Effector memory CD8-positive, alpha-beta T cell (primary cell): ENCODE results near the gene SEPTIN7.

Source experiments
- ATAC-seq: fragments of 150-1000 bp; cut with Tn5 transposase; replicated peaks from 2 replicates; pipeline ENCODE4 v1.10.0; 2021; ENCODE audit warnings: mild to moderate bottlenecking, moderate library complexity
- DNase-seq, 3 experiments: peaks; one replicate each; pipeline ENCODE4 v3.0.0; 2021
- H3K27ac Mint-ChIP-seq, 2 donors: one replicate each; pipeline ENCODE4 v1.8.0; 2022; ENCODE audit warnings: mild to moderate bottlenecking in 2 of 2, mixed read lengths in 2 of 2, moderate library complexity in 2 of 2
- H3K27me3 Mint-ChIP-seq, 2 donors: one replicate each; pipeline ENCODE4 v1.8.0; 2022; ENCODE audit warnings: mixed read lengths in 2 of 2
- H3K36me3 Mint-ChIP-seq: one replicate; pipeline ENCODE4 v1.8.0; 2022; ENCODE audit warnings: mild to moderate bottlenecking, moderate library complexity, mixed read lengths; ENCODE audit not compliant: insufficient read depth
- H3K4me1 Mint-ChIP-seq, 2 donors: one replicate each; pipeline ENCODE4 v1.8.0; 2022; ENCODE audit warnings: low read depth in 2 of 2, mixed read lengths in 2 of 2
- H3K4me3 Mint-ChIP-seq, 2 donors: one replicate each; pipeline ENCODE4 v1.8.0; 2022; ENCODE audit warnings: mild to moderate bottlenecking in 2 of 2, mixed read lengths in 2 of 2, moderate library complexity in 2 of 2
- H3K9me3 Mint-ChIP-seq, 2 donors: one replicate each; pipeline ENCODE4 v1.8.0; 2022; ENCODE audit warnings: mixed read lengths in 2 of 2

Gene SEPTIN7

GRCh38 chr7:35801392-35802101 is 690 bp downstream of the SEPTIN7 start:
- H3K9me3 Mint-ChIP-seq, result no peaks in the 10 kb centered on the region
- peaks cover 38 to 51% of the 10 kb centered on the region in 2 donors for H3K4me1 Mint-ChIP-seq
- peaks cover 40% of the 10 kb centered on the region for H3K36me3 Mint-ChIP-seq
- no peaks in the 10 kb centered on the region for H3K27me3 Mint-ChIP-seq
- ATAC-seq (peak; percentile 58), DNase-seq (peak; percentile 78 to 80 (median 79))
- H3K4me3 Mint-ChIP-seq, result peak overlapping the region; percentile 93 to 96
- peak overlapping the region; percentile 97 to 99 for H3K27ac Mint-ChIP-seq

- no peak for DNase-seq
- Mint-ChIP-seq H3K4me1 (peaks cover 38 to 55% of the 10 kb centered on the region in 2 donors), H3K9me3 (no peaks in the 10 kb centered on the region)
Observed at GRCh38 chr7:35802102-35802466, 1.2 kb downstream of the SEPTIN7 start.

GRCh38 chr7:35802649-35803048 is 1.8 kb downstream of the SEPTIN7 start:
- Mint-ChIP-seq H3K4me3 (peak overlapping the region; percentile 93 to 96), H3K4me1 (peaks cover 38 to 55% of the 10 kb centered on the region in 2 donors), H3K27me3 (no peaks in the 10 kb centered on the region), H3K27ac (peak overlapping the region; percentile 97 to 99), H3K36me3 (peaks cover 44% of the 10 kb centered on the region), H3K9me3 (no peaks in the 10 kb centered on the region)
- no peak for DNase-seq
- no peak for ATAC-seq

More at GRCh38 chr7:35802102-35802466, 1.2 kb downstream of the SEPTIN7 start:
- peaks cover 43% of the 10 kb centered on the region for H3K36me3 Mint-ChIP-seq
- H3K27ac Mint-ChIP-seq, result peak overlapping the region; percentile 97 to 99
- H3K4me3 Mint-ChIP-seq, result peak overlapping the region; percentile 93 to 96
- ATAC-seq, result no peak
- no peaks in the 10 kb centered on the region for H3K27me3 Mint-ChIP-seq

GRCh38 chr7:35804231-35804970 is 3.5 kb downstream of the SEPTIN7 start:
- Mint-ChIP-seq H3K27ac (peak overlapping the region; percentile 13 to 99), H3K9me3 (no peaks in the 10 kb centered on the region), H3K4me1 (peaks cover 52 to 70% of the 10 kb centered on the region in 2 donors), H3K4me3 (peak overlapping the region; percentile 48 to 96), H3K36me3 (peaks cover 46% of the 10 kb centered on the region), H3K27me3 (no peaks in the 10 kb centered on the region)
- no peak for ATAC-seq
- no peak for DNase-seq

- Mint-ChIP-seq H3K36me3 (peaks cover 39% of the 10 kb centered on the region), H3K4me3 (peak overlapping the region; percentile 53 to 96), H3K27ac (peak overlapping the region; percentile 75 to 82), H3K9me3 (no peaks in the 10 kb centered on the region), H3K4me1 (peaks cover 55 to 78% of the 10 kb centered on the region in 2 donors), H3K27me3 (no peaks in the 10 kb centered on the region)
- DNase-seq (no peak), ATAC-seq (no peak)
Observed at GRCh38 chr7:35805876-35806275, 5.0 kb downstream of the SEPTIN7 start.

GRCh38 chr7:35816514-35816913 is 15.7 kb downstream of the SEPTIN7 start:
- Mint-ChIP-seq H3K9me3 (peaks cover 0 to 1% of the 10 kb centered on the region in 2 donors), H3K36me3 (peaks cover 9% of the 10 kb centered on the region), H3K27ac (peak overlapping the region in 1 of 2 donors; percentile 89), H3K27me3 (no peaks in the 10 kb centered on the region), H3K4me1 (peaks cover 58 to 89% of the 10 kb centered on the region in 2 donors), H3K4me3 (peak overlapping the region; percentile 8 to 34)
- DNase-seq (no peak), ATAC-seq (no peak)

GRCh38 chr7:35817181-35817580 is 16.3 kb downstream of the SEPTIN7 start:
- Mint-ChIP-seq H3K4me1 (peaks cover 58 to 82% of the 10 kb centered on the region in 2 donors), H3K36me3 (peaks cover 9% of the 10 kb centered on the region), H3K4me3 (peak overlapping the region; percentile 8 to 34), H3K27ac (no peak overlapping the region), H3K9me3 (peaks cover 0 to 1% of the 10 kb centered on the region in 2 donors), H3K27me3 (no peaks in the 10 kb centered on the region)
- ATAC-seq, result no peak
- no peak for DNase-seq

GRCh38 chr7:35817930-35818329 is 17.1 kb downstream of the SEPTIN7 start:
- no peaks in the 10 kb centered on the region for H3K27me3 Mint-ChIP-seq
- peaks cover 57 to 81% of the 10 kb centered on the region in 2 donors for H3K4me1 Mint-ChIP-seq
- peaks cover 0 to 1% of the 10 kb centered on the region in 2 donors for H3K9me3 Mint-ChIP-seq
- ATAC-seq, result no peak
- DNase-seq, result no peak
- peaks cover 9% of the 10 kb centered on the region for H3K36me3 Mint-ChIP-seq
- H3K27ac Mint-ChIP-seq, result peak overlapping the region in 1 of 2 donors; percentile 29
- H3K4me3 Mint-ChIP-seq, result peak overlapping the region; percentile 34 to 44

GRCh38 chr7:35818513-35818912 is 17.7 kb downstream of the SEPTIN7 start:
- Mint-ChIP-seq H3K27me3 (no peaks in the 10 kb centered on the region), H3K4me1 (peaks cover 52 to 75% of the 10 kb centered on the region in 2 donors), H3K4me3 (peak overlapping the region; percentile 34 to 44), H3K36me3 (peaks cover 9% of the 10 kb centered on the region), H3K27ac (peak overlapping the region; percentile 29 to 59), H3K9me3 (peaks cover 0 to 1% of the 10 kb centered on the region in 2 donors)
- ATAC-seq, result no peak
- no peak for DNase-seq

- peaks cover 9% of the 10 kb centered on the region for H3K36me3 Mint-ChIP-seq
- peak overlapping the region; percentile 29 to 59 for H3K27ac Mint-ChIP-seq
- ATAC-seq (no peak), DNase-seq (no peak)
- H3K4me3 Mint-ChIP-seq, result peak overlapping the region; percentile 34 to 44
- H3K27me3 Mint-ChIP-seq, result no peaks in the 10 kb centered on the region
- peaks cover 0 to 1% of the 10 kb centered on the region in 2 donors for H3K9me3 Mint-ChIP-seq
- H3K4me1 Mint-ChIP-seq, result peaks cover 49 to 67% of the 10 kb centered on the region in 2 donors
Observed at GRCh38 chr7:35819310-35819709, 18.5 kb downstream of the SEPTIN7 start.

GRCh38 chr7:35819954-35820703 is 19.3 kb downstream of the SEPTIN7 start:
- H3K36me3 Mint-ChIP-seq, result peaks cover 3% of the 10 kb centered on the region
- DNase-seq (no peak), ATAC-seq (no peak)
- no peaks in the 10 kb centered on the region for H3K27me3 Mint-ChIP-seq
- H3K4me1 Mint-ChIP-seq, result peaks cover 45 to 60% of the 10 kb centered on the region in 2 donors
- peak overlapping the region in 1 of 2 donors; percentile 34 for H3K4me3 Mint-ChIP-seq
- peaks cover 0 to 1% of the 10 kb centered on the region in 2 donors for H3K9me3 Mint-ChIP-seq
- H3K27ac Mint-ChIP-seq, result peak overlapping the region in 1 of 2 donors; percentile 16

GRCh38 chr7:35820858-35821257 is 20.0 kb downstream of the SEPTIN7 start:
- Mint-ChIP-seq H3K27me3 (no peaks in the 10 kb centered on the region), H3K9me3 (peaks cover 0 to 1% of the 10 kb centered on the region in 2 donors), H3K27ac (no peak overlapping the region), H3K4me3 (peak overlapping the region in 1 of 2 donors; percentile 34), H3K4me1 (peaks cover 40 to 53% of the 10 kb centered on the region in 2 donors), H3K36me3 (peaks cover 3% of the 10 kb centered on the region)
- ATAC-seq, result no peak
- no peak for DNase-seq

GRCh38 chr7:35823440-35823839 is 22.6 kb downstream of the SEPTIN7 start:
- no peak overlapping the region for H3K4me3 Mint-ChIP-seq
- no peak overlapping the region for H3K27ac Mint-ChIP-seq
- no peak for ATAC-seq
- DNase-seq, result no peak
- H3K9me3 Mint-ChIP-seq, result peaks cover 0 to 1% of the 10 kb centered on the region in 2 donors
- no peaks in the 10 kb centered on the region for H3K27me3 Mint-ChIP-seq
- H3K4me1 Mint-ChIP-seq, result peaks cover 24 to 35% of the 10 kb centered on the region in 2 donors
- peaks cover 8% of the 10 kb centered on the region for H3K36me3 Mint-ChIP-seq
